IPS-NIHi7 (cell line): Measurements from ENCODE around the gene ZNF217.
"Not testable (repeated sequence)": the region's sequence is repeated elsewhere in the genome, so short reads cannot be mapped to it uniquely, and the experiment has no call there.

ENCODE experiments used
- DNase-seq: peaks from one replicate; pipeline ENCODE4 v3.0.0; 2012; ENCODE audit warnings: mixed read lengths; ENCODE audit errors: extremely low spot score

The ZNF217 gene

GRCh38 chr20:53569005-53569404 lies 24.6 kb downstream of the ZNF217 start:
- no peak for DNase-seq

DNA sequence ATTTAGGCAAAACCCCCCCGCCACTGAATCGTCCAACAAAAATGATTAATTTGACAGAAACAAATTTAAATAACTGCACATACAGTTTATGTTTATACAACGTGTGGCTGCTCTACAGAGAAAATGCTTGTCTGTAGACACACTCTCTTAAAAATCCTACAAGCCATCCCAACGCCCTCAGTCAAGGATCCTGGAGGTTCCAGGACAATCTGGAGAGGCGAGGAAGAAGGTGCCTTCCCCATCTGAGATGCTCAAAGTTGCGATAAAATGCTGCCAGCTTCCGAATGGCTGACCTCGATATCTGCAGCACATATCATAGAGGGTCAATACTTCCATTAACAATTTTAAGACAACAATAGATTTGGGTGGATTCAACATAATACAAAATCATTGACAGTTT lies 25.3 kb downstream of the ZNF217 start:
- no peak for DNase-seq

- DNase-seq, result no peak
These were observed 26.2 kb downstream of the ZNF217 start for GRCh38 chr20:53567379-53567917.

DNA sequence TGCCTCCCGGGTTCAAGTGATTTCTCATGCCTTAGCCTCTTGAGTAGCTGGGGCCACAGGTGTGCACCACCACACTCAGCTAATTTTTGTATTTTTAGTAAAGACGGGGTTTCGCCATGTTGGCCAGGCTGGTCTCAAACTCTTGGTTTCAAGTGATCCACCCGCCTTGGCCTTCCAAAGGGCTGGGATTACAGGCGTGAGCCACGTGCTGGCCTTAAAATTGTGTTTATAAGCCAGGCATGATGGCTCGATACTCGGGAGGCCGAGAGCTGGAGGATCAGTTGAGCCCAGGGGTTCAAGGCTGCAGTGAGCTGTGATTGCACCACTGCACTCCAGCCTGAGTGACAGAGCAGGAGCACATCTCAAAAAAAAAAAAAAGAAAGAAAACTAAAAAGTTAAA lies 27.0 kb downstream of the ZNF217 start:
- DNase-seq, result not testable (repeated sequence)

GRCh38 chr20:53565254-53565653 lies 28.4 kb downstream of the ZNF217 start:
- DNase-seq, result no peak

GRCh38 chr20:53562104-53562764 lies 31.4 kb downstream of the ZNF217 start:
- not testable (repeated sequence) for DNase-seq

GRCh38 chr20:53561505-53561904 lies 32.1 kb downstream of the ZNF217 start:
- no peak for DNase-seq

- DNase-seq, result no peak
These were observed 33.8 kb downstream of the ZNF217 start for GRCh38 chr20:53559816-53560215.

DNA sequence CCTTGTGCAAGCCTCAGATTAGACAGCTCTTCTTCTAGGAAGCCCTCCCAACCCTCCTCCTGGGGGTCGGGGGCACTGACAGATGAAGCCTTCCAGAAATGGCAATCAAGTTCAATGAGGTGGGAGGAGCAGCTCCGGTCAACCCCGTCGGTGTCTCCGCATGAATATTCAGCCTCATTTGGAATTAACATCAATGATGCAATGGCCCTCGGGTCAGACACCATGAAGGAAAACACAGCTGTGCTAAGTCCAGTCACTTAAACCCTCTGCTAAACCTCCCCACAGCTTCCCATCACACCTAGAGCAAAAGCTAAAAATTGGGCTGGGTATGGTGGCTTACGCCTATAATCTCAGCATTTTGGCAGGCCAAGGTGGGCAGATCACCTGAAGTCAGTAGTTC lies 36.5 kb downstream of the ZNF217 start:
- no peak for DNase-seq

- DNase-seq, result no peak
These were observed 37.3 kb downstream of the ZNF217 start for GRCh38 chr20:53556267-53556897.

GRCh38 chr20:53555816-53556215 lies 37.8 kb downstream of the ZNF217 start:
- no peak for DNase-seq

- DNase-seq, result no peak
These were observed 38.6 kb downstream of the ZNF217 start for GRCh38 chr20:53555081-53555480.

- not testable (repeated sequence) for DNase-seq
These were observed 41.1 kb downstream of the ZNF217 start for GRCh38 chr20:53552572-53552893.

DNA sequence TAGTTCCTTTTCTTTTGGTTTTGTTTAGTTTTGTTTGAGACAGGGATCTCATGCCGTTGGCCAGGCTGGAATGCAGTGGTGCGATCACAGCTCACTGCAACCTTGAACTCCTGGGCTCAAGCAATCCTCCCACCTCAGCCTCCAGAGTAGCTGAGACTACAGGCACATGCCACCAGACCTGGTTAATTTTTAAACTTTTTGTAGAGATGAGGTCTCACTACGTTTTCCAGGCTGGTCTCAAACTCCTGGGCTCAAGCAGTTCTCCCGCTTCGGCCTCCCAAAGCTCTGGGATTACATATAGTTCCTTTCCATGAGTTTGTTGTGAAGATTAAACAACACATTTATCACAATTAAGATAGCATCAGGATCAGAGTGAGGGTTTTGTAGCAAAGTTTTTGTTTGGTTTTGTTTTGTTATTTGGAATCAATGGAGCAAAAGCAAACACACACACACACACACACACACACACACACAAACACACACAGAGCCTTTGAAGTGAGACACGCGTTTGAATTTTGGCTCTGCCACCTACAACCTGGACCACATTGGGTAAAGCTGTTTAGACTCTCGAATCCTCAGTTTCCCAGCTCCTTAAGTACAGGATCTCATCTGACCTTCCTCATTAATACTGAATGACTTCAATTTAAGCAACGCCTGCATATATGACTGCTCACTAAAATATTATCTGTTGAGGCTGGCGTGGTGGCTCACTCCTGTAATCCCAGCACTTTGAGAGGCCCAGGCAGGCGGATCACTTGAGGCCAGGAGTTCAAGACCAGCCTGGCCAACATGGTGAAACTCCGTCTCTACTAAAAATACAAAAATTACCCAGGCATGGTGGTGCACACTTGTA lies 41.7 kb downstream of the ZNF217 start:
- DNase-seq, result not testable (repeated sequence)

DNA sequence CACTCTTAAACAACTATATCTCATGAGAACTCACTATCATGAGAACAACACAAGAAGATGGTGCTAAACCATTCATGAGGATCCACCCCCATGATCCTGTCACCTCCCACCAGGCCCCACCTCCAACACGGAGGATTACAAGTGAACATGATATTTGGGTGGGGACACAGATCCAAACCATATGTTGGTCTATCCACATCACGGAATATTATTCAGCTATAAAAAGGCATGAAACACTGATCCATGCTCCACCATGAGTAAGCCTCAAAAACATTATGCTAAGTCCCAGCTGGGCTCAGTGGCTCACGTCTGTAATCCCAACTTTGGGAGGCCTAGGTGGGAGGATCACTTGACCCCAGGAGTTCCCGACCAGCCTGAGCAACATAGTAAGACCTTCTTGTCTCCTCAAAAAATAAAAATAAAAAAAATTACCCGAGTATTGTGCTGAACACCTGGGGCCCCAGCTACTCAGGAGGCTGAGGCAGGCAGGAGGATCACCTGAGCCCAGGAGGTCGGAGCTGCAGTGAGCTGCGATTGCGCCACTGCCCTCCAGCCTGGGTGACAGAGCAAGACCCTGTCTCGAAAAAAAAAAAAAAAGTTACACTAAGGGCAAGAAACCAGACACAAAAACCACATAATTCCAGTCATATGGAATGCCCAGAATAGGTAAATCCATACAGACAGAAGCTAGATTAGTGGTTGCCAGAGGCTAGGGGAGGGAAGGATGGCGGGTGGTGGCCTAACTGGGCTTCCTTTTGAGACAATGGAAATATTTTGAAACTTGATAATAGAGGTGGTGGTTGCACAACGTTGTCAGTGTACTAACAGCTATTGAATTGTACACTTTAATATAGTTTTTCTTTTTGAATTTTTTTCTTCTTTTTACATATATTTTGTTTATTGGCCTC lies 43.1 kb downstream of the ZNF217 start:
- DNase-seq, result no peak

DNA sequence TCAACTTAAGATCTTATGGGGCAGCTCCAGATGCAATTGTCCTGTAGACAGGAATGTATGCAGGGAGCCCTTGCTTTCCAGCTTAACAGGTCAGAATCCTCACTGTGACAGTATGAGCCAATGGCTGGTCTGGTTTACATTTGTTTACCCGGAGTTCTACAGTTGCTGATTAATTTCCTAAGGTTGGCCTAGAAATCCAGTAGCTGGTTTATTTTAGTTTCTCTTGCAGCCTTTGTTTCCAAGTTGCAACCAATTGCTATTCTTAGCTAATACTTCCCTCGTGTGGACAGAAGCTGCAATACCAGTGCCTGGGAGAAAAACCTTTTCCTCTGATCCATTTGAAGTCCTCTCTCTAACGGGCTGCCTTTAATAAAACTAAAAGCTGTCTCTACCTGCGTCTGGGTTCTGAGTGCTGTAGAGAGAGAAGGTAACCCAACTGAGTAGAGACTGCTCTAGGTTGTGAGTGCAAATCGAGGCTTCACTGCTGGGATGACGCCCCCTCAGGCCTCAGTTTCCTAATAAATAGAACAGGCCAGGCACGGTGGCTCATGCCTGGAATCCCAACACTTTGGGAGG lies 45.9 kb downstream of the ZNF217 start:
- DNase-seq, result peak; percentile 78

GRCh38 chr20:53539516-53539915 lies 54.1 kb downstream of the ZNF217 start:
- no peak for DNase-seq

DNA sequence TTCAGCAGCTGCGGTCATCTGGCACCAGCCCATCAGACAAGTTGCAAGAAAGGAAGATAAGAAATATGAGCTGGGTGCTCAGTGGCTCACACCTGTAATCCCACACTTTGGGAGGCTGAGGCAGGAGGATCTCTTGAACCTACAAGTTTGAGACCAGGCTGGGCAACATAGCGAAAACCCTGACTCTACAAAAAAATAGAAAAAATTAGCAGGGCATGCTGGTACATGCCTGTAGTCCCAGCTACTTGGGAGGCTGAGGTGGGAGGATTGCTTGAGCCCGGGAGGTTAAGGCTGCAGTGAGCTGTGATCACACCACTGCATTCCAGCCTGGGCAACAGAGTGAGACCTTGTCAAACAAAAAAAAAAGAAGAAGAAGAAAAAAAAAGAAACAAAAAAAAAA lies 57.3 kb downstream of the ZNF217 start:
- DNase-seq, result not testable (repeated sequence)

- DNase-seq, result no peak
These were observed 57.8 kb downstream of the ZNF217 start for GRCh38 chr20:53535878-53536277.

- DNase-seq, result no peak
These were observed 59.6 kb downstream of the ZNF217 start for GRCh38 chr20:53534037-53534436.

- DNase-seq, result no peak
These were observed 60.1 kb downstream of the ZNF217 start for GRCh38 chr20:53533500-53533899.
